ENCODE measurements around the gene PXMP4.

The PXMP4 gene

DNA sequence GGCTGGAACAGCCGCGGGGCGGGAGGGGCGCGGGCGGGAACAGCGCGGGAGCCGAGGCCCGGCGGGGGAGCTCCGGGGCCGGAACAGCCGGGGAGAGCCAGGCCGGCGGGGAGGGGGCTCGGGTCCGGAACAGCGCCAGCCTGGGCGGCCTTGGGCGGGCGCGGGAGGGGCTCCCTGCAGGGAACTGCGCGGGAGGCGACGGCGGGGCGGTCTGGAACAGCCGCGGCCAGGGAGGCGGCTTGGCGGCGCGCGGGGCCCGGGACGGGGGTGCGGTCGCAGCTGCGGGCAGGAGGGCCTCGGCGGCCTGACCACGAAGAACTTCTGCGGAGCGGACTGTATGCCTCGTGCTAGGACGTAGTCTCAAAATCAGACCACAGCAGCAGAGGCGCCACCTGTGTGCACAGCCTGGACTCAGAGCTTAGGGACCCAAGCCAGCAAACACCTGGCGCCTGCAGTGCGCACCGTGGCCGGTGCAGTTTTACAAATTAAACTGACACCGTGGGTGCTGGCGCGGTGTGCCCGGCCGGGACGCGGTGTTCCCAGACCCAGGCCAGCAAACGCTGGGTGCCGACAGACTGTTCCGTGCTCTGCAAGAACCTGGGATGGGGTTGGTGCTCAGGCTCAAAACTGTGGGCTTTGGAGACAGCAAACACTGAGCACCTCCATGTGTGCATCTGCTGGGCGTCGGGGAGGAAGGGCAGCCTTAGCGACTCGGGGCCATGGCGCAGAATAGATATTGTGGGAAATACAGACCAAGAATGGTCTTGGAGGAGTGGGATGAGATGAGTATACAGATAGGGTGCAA, 12.3 kb upstream of the PXMP4 start:
- DNase-seq (ENCODE audit: low read depth): peak; percentile 86

- peak; percentile 92 for DNase-seq (ENCODE audit: low read depth)
Observed at GRCh38 chr20:33731693-33732165, 11.6 kb upstream of the PXMP4 start, which contains the start of gene ZNF341. Gene ZNF341, plus strand, starts transcription at chr20:33731996. Its CDS starts 26 bp downstream, at chr20:33732022.

GRCh38 chr20:33730946-33731692, 11.0 kb upstream of the PXMP4 start:
- no peak for DNase-seq (ENCODE audit: low read depth)

- DNase-seq (ENCODE audit: low read depth): no peak
Observed at GRCh38 chr20:33729101-33729500, 9.0 kb upstream of the PXMP4 start.

DNA sequence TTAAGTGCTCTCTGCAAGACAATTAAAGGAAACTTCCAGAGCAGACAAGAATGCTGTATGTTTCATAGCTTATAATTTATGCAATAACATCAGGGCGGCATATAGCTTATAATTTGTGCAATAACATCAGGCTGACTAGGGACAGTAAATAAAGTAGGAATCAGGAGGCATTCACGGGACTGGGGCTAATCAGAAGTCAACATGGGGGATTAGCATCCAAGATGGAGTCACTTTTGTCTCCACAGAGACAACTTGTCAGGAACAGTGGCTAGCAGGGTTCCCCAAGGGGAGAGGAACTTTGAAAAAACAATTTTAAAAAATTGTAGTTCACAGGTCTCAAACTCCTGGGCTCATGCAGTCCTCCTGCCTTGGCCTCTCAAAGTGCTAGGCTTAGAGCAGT, 8.4 kb upstream of the PXMP4 start:
- no peak for DNase-seq (ENCODE audit: low read depth)

DNA sequence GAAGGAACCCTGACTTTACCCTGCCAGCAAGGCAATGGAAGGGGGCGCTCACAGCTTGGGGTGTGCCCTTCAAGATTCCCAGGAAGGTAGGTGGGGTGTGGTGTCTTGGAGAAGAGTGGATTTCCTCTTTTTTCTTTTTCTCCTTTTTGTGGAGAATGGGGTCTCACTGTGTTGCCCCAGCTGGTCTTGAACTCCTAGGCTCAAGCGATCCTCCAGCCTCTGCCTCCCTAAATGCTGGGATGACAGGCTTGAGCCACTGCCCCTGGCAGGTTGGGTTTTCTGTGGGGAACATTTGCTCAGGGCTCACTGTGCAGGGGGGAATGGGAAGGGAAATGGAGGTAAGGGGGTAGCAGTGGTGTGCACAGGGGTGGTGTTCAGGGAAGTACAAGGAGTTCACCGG, 7.7 kb upstream of the PXMP4 start:
- DNase-seq (ENCODE audit: low read depth): no peak

- DNase-seq (ENCODE audit: low read depth): no peak
Observed at GRCh38 chr20:33727115-33727479, 7.0 kb upstream of the PXMP4 start.

DNA sequence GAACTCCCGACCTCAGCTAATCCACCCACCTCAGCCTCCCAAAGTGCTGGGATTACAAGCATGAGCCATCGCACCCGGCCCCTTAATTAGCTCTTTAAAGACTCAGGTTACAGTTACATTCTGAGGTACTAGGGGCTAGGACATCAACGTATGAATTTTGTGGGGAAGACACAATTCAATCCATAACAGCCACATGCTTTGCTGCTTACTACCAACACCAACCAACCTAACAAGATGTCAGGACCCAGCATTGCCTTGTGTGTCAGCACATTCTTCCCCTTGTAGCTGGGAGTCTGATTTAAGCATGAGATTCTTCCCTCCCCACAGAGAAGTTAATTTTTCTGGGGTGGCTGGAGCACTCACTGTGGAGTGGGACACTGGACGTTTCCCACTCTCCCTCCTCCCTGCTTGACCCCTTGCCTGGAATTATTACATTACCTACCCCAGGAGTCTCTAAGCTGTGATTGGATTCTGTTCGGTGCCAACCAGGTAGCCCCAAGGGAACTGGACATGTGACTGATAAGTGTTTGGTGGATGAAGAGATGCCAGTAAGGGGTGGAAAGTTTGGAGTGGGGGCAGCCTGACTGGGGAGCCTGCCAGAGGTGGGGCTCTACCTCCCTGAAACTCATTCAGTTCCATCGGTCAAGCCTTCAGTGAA, 5.6 kb upstream of the PXMP4 start:
- no peak for DNase-seq (ENCODE audit: low read depth)

GRCh38 chr20:33724439-33725094, 4.5 kb upstream of the PXMP4 start:
- DNase-seq (ENCODE audit: low read depth): no peak

GRCh38 chr20:33721391-33722140, 1.5 kb upstream of the PXMP4 start:
- DNase-seq (ENCODE audit: low read depth): no peak

DNA sequence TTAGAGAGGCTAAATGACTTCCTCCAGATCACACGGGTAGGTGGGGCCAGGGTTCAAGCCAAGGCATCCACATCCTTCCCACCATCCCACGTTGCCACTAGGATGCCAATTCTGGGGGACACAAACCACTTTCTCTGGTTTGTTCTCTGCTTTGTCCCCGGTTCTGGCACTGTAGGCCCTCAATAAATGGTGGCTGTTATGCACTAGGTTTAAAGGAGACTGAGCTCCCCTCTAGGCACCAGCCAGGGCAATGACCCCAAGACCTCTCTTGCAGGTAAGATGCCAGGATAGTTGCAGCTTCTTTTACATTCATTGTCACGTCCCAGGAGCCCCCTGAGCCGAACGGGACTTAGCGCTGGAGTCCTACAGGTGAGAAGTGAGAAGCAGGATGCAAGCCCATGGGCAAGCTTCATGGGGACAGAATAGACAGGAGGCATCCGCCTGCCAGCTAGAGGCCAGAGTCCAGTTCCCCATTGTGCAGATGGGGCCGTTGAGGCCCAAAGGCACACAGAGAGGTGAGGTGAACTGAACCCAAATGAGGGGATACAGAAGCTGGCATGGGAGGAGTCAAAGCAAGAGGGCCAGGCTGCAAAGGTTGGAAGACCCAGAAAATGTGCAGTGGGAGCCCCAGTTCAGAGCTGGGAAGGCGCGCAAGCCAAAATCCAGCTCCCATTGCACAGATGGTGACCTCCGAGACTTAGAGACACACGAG, 677 bp downstream of the PXMP4 start:
- peak; percentile 22 for DNase-seq (ENCODE audit: low read depth)

DNA sequence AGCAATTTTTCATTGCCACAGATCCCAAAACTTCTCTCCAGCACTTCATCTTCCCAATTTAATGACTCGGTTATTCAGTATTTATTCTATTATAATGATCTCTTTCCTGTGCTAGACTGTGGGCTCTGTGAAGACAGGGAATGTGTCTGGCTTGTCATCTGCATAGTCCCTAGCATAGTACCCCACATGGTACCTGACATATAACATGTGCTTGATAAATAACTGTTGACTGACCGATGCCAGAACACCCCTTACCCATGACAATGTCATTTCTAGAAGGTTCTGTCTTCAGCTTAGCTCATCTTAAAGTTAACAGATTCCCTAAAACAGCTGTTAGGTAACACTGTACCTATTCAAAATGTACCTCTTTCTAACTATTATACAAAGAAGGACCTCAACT, 3.6 kb downstream of the PXMP4 start:
- no peak for DNase-seq (ENCODE audit: low read depth)

DNA sequence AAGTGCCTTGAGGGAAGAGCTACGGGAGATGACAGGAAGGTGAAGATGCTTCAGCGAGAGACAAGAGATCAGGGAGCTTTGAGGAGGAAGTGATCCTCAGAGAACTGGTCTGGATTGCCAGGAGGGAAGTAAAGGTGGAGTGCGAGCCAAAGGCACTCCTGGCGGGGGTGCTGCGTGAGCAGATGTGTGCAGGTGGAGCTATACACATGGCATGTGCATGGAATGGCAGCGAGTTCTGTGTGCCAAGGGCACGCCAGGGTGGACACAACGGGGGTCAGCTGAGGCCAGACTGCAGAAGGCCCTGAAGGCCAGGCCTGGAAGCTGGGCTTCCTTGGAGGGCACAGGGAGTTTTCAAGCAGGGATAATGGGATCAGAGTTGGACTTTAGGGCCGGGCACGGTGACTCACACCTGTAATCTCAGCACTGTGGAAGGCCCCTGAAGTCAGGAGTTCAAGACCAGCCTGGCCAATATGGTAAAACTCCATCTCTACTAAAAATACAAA, 6.2 kb downstream of the PXMP4 start:
- DNase-seq (ENCODE audit: low read depth): no peak

- DNase-seq (ENCODE audit: low read depth): no peak
Observed at GRCh38 chr20:33711446-33711738, 8.7 kb downstream of the PXMP4 start.

DNA sequence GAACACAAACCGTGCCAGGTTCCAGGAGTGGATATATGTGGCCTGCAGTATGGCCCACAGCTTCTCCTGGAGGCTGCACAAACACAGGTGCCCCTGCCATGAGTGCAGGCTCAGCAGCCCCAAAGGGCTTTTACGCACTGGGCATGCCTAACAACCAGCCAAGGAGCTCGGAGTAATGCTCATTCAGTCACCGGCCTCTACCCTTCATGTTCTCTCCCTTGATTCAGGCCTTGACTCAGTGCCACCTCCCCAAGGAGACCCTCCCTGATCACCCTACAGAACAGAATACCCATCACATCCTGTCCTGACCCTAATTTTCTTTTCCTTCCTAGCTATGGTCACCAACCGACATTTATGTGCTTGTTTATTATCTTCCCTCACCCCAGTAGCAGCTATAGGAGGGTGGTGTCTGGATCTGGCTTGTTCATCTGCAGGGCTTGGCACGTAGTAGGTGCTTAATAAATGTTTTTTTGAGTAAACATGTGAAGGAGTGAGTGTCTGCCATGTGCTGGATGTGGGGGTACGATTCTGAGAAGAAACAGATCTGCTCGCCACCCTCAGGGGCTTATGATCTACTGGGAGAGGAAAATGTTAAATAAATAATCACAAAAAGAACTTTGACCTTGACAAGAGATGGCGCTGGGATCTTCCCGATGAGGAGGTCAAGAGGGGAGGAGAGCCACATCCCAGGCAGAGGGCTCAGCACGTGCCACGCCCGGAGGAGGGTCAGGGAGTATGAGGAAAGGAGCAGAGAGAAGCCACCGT, 9.2 kb downstream of the PXMP4 start:
- no peak for DNase-seq (ENCODE audit: low read depth)

DNA sequence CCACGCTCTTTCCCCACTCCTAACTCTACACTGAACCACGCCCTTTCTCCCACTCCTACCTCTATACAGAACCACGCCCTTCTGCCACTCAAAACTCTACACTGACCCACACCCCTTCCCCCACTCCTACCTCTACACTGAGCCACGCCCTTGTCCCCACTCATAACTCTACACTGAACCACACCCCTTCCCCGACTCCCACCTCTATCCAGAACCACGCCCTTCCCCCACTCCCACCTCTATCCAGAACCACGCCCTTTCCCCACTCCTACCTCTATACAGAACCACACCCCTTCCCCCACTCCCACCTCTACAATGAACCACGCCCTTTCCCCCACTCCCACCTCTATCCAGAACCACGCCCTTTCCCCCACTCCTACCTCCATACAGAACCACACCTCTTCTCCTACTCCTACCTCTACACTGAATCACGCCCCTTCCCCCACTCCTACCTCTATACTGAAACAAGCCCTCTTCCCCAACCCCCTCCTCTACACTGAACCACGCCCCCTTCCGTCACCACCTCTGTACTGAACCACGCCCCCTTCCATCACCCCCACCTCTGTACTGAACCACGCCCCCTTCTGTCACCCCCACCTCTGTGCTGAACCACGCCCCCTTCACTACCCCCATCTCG, 10.1 kb downstream of the PXMP4 start:
- DNase-seq (ENCODE audit: low read depth): no peak

DNA sequence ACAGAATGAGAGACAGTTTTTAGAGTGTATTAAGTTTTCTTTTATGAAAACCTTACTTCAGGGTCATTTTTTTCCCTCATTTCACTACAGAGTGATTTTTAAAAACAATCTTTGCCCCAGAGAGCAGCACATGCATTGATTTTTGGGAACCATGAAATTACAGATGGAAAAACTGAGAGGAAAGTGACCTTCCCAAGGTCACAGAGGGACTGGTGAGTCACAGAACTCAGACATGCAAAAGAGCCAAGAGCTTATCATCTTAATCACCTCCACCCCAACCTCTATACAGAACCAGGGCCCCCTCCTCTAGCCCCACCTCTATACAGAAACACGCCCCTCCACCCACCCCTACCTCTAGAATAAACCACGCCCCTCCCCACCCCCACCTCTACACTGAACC, 10.7 kb downstream of the PXMP4 start:
- peak; percentile 33 for DNase-seq (ENCODE audit: low read depth)

DNA sequence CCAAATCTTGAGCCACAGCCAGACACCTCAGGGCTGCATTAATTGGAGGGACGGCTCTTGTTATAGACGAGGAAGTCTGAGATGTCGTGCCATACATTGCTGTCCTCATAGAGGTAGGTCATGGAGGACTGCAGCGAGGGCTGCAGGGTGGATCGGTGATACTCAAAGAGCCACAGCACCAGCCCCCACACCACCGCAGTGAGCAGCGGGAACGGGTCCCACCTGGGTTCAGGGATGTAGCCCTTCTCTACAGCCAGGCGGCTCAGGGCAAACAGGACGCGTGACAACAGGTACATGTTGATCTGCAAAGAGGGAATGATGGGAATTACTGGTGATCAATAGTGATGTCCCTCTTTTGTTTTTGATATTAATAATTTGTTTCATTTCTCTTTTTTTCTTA, 12.4 kb downstream of the PXMP4 start:
- DNase-seq (ENCODE audit: low read depth): no peak

DNA sequence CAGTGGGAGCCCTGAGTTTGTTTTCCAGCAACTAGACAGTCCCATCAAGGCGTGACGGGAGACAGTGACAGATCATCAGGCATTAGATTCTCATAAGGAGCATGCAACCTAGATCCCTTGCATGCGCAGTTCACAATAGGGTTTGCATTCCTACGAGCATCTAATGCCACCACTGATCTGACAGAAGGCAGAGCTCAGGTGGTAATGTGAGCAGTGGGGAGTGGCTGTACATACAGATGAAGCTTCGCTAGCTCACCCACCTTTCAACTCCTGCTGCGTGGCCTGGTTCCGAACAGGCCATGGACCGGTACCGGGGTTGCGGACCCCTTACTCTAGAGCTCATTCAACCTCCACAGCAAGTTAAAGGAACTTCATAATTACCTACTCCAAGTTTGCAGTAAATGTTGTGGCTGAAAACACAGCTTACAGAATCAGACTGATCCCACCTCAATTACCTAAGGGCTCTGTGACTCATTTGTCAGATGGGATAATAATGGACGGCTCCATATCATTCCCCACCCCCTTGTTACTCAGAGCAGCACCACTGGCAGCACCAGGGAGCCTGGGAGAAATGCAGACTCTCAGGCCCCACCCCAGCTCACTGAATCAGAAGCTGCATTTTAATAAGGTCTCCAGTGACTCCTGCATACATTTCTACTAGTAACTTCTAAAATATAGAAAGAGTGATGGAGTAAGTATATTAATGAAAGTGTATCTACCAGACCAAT, 15.7 kb downstream of the PXMP4 start:
- DNase-seq (ENCODE audit: low read depth): peak; percentile 30

All from ELR (cell line).